ENCODE results near the gene SRPK2.
"Not testable (repeated sequence)": the region's sequence is repeated elsewhere in the genome, so short reads cannot be mapped to it uniquely, and the experiment has no call there.

SRPK2 gene

DNA sequence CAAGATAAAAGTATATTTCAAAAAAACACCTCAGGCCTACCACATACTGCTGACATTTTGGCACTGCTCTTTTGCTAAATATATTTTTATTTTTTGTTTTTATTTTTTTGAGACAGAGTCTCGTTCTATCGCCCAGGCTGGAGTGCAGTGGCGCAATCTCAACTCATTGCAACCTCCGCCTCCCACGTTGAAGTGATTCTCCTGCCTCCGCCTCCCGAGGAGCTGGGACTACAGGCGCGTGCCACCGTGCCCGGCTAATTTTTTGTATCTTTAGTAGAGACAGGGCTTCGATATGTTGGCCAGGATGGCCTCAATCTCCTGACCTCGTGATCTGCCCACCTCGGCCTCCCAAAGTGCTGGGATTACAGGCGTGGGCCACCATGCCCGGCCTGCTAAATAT is 193.8 kb downstream of the SRPK2 start:
- not testable (repeated sequence) for H3K4me3 ChIP-seq (ENCODE audit: low read length); H3K27me3 ChIP-seq (ENCODE audit: control insufficient read depth, insufficient read depth, low read length); H3K36me3 ChIP-seq (ENCODE audit: insufficient read depth, low read length); H3K9me3 ChIP-seq (replicated peaks; ENCODE audit: low read length); H3K4me2 ChIP-seq (ENCODE audit: low read length); H3K9ac ChIP-seq (ENCODE audit: low read depth, low read length)
- H3K4me1 ChIP-seq (ENCODE audit: control insufficient read depth, insufficient read depth, low read length), result peaks cover 30% of the 10 kb centered on the region

DNA sequence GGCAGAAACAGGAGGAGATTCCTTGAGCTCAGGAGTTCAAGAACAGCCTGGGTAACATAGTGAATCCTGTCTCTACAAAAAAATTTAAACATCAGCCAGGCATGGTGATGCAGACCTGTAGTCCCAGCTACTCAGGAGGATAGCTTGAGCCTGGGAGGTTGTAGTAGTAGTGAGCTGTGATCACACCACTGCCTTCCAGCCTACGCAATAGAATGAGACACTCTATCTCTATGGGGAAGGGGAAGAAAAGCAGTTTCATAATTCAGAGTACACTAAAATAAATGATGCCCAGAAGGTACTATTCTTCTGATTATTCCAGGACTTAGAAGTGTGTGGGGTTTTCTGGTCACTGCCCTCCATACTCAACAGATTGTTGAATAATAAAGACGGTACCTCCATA is 197.4 kb downstream of the SRPK2 start:
- Histone ChIP-seq H3K4me3 (ENCODE audit: low read length) (no peak overlapping the region), H3K4me1 (ENCODE audit: control insufficient read depth, insufficient read depth, low read length) (peaks cover 21% of the 10 kb centered on the region), H3K36me3 (ENCODE audit: insufficient read depth, low read length) (no peaks in the 10 kb centered on the region), H3K27me3 (ENCODE audit: control insufficient read depth, insufficient read depth, low read length) (no peaks in the 10 kb centered on the region), H3K9ac (ENCODE audit: low read depth, low read length) (no peak overlapping the region), H3K4me2 (ENCODE audit: low read length) (no peak overlapping the region), H3K9me3 (replicated peaks; ENCODE audit: low read length) (no peaks in the 10 kb centered on the region)

DNA sequence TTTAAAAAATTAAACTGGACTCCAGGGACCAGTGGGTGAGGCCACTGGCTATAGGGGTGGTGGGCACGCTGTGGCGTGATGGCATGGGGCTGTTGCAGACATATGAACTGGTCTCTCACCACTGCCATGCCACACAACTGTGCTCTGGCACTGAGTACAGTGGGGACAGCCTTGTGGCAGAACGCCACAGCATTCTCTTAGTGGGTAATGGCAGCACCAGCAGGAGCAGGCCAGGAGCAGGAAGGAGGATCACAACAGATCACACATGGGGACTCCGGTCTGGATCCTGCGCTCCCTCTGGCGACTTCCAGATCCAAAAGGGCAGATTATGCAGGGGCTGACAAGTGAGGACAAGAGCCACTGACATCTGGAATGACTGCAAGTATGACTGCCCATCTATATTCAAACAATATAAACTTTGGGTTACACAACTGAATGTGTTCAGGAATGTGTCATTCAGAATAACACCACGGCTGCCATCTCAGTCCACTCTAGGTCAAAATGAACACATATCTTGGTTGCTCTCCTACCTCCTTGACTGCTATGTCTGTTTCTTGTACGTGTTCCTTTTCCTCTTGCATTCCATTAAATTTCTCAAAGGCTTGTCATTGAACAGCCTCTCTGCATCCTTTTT is 198.7 kb downstream of the SRPK2 start:
- Histone ChIP-seq H3K27me3 (ENCODE audit: control insufficient read depth, insufficient read depth, low read length) (no peaks in the 10 kb centered on the region), H3K4me2 (ENCODE audit: low read length) (no peak overlapping the region), H3K4me3 (ENCODE audit: low read length) (no peak overlapping the region), H3K4me1 (ENCODE audit: control insufficient read depth, insufficient read depth, low read length) (peaks cover 23% of the 10 kb centered on the region), H3K9ac (ENCODE audit: low read depth, low read length) (no peak overlapping the region), H3K9me3 (replicated peaks; ENCODE audit: low read length) (no peaks in the 10 kb centered on the region), H3K36me3 (ENCODE audit: insufficient read depth, low read length) (no peaks in the 10 kb centered on the region)

GRCh38 chr7:105188201-105188600 is 200.5 kb downstream of the SRPK2 start:
- Histone ChIP-seq H3K9me3 (replicated peaks; ENCODE audit: low read length) (no peaks in the 10 kb centered on the region), H3K36me3 (ENCODE audit: insufficient read depth, low read length) (no peaks in the 10 kb centered on the region), H3K4me2 (ENCODE audit: low read length) (no peak overlapping the region), H3K4me1 (ENCODE audit: control insufficient read depth, insufficient read depth, low read length) (peaks cover 23% of the 10 kb centered on the region), H3K27me3 (ENCODE audit: control insufficient read depth, insufficient read depth, low read length) (no peaks in the 10 kb centered on the region), H3K9ac (ENCODE audit: low read depth, low read length) (no peak overlapping the region), H3K4me3 (ENCODE audit: low read length) (no peak overlapping the region)

- Histone ChIP-seq H3K4me1 (ENCODE audit: control insufficient read depth, insufficient read depth, low read length) (peaks cover 23% of the 10 kb centered on the region), H3K36me3 (ENCODE audit: insufficient read depth, low read length) (no peaks in the 10 kb centered on the region), H3K9ac (ENCODE audit: low read depth, low read length) (no peak overlapping the region), H3K9me3 (replicated peaks; ENCODE audit: low read length) (no peaks in the 10 kb centered on the region), H3K27me3 (ENCODE audit: control insufficient read depth, insufficient read depth, low read length) (no peaks in the 10 kb centered on the region), H3K4me3 (ENCODE audit: low read length) (no peak overlapping the region), H3K4me2 (ENCODE audit: low read length) (no peak overlapping the region)
Observed at GRCh38 chr7:105187302-105188169, 201.2 kb downstream of the SRPK2 start.

- Histone ChIP-seq H3K9me3 (replicated peaks; ENCODE audit: low read length) (no peaks in the 10 kb centered on the region), H3K27me3 (ENCODE audit: control insufficient read depth, insufficient read depth, low read length) (no peaks in the 10 kb centered on the region), H3K9ac (ENCODE audit: low read depth, low read length) (no peak overlapping the region), H3K4me3 (ENCODE audit: low read length) (no peak overlapping the region), H3K36me3 (ENCODE audit: insufficient read depth, low read length) (no peaks in the 10 kb centered on the region), H3K4me2 (ENCODE audit: low read length) (no peak overlapping the region), H3K4me1 (ENCODE audit: control insufficient read depth, insufficient read depth, low read length) (peaks cover 23% of the 10 kb centered on the region)
Observed at GRCh38 chr7:105185290-105186010, 203.3 kb downstream of the SRPK2 start.

- peaks cover 5% of the 10 kb centered on the region for H3K9me3 ChIP-seq (replicated peaks; ENCODE audit: low read length)
- H3K9ac ChIP-seq (ENCODE audit: low read depth, low read length), result no peak overlapping the region
- no peaks in the 10 kb centered on the region for H3K4me1 ChIP-seq (ENCODE audit: control insufficient read depth, insufficient read depth, low read length)
- H3K36me3 ChIP-seq (ENCODE audit: insufficient read depth, low read length), result peaks cover 3% of the 10 kb centered on the region
- no peaks in the 10 kb centered on the region for H3K27me3 ChIP-seq (ENCODE audit: control insufficient read depth, insufficient read depth, low read length)
- H3K4me2 ChIP-seq (ENCODE audit: low read length), result no peak overlapping the region
- no peak overlapping the region for H3K4me3 ChIP-seq (ENCODE audit: low read length)
Observed at GRCh38 chr7:105180002-105180401, 208.7 kb downstream of the SRPK2 start.

- H3K9me3 ChIP-seq (replicated peaks; ENCODE audit: low read length), result peaks cover 5% of the 10 kb centered on the region
- peaks cover 3% of the 10 kb centered on the region for H3K36me3 ChIP-seq (ENCODE audit: insufficient read depth, low read length)
- H3K4me2 ChIP-seq (ENCODE audit: low read length), result no peak overlapping the region
- H3K4me3 ChIP-seq (ENCODE audit: low read length), result no peak overlapping the region
- H3K9ac ChIP-seq (ENCODE audit: low read depth, low read length), result no peak overlapping the region
- H3K27me3 ChIP-seq (ENCODE audit: control insufficient read depth, insufficient read depth, low read length), result no peaks in the 10 kb centered on the region
- no peaks in the 10 kb centered on the region for H3K4me1 ChIP-seq (ENCODE audit: control insufficient read depth, insufficient read depth, low read length)
Observed at GRCh38 chr7:105178928-105179541, 209.7 kb downstream of the SRPK2 start.

GRCh38 chr7:105178177-105178576 is 210.5 kb downstream of the SRPK2 start:
- Histone ChIP-seq H3K9ac (ENCODE audit: low read depth, low read length) (no peak overlapping the region), H3K4me1 (ENCODE audit: control insufficient read depth, insufficient read depth, low read length) (no peaks in the 10 kb centered on the region), H3K27me3 (ENCODE audit: control insufficient read depth, insufficient read depth, low read length) (no peaks in the 10 kb centered on the region)

GRCh38 chr7:105177026-105177425 is 211.7 kb downstream of the SRPK2 start:
- no peak overlapping the region for H3K9ac ChIP-seq (ENCODE audit: low read depth, low read length)
- no peaks in the 10 kb centered on the region for H3K4me1 ChIP-seq (ENCODE audit: control insufficient read depth, insufficient read depth, low read length)
- H3K4me2 ChIP-seq (ENCODE audit: low read length), result no peak overlapping the region
- H3K36me3 ChIP-seq (ENCODE audit: insufficient read depth, low read length), result peaks cover 3% of the 10 kb centered on the region
- no peak overlapping the region for H3K4me3 ChIP-seq (ENCODE audit: low read length)
- H3K27me3 ChIP-seq (ENCODE audit: control insufficient read depth, insufficient read depth, low read length), result no peaks in the 10 kb centered on the region
- H3K9me3 ChIP-seq (replicated peaks; ENCODE audit: low read length), result peaks cover 5% of the 10 kb centered on the region

More at GRCh38 chr7:105178177-105178576, 210.5 kb downstream of the SRPK2 start:
- no peak overlapping the region for H3K4me2 ChIP-seq (ENCODE audit: low read length)
- peaks cover 5% of the 10 kb centered on the region for H3K9me3 ChIP-seq (replicated peaks; ENCODE audit: low read length)
- peaks cover 3% of the 10 kb centered on the region for H3K36me3 ChIP-seq (ENCODE audit: insufficient read depth, low read length)
- H3K4me3 ChIP-seq (ENCODE audit: low read length), result no peak overlapping the region

GRCh38 chr7:105173586-105173985 is 215.1 kb downstream of the SRPK2 start:
- Histone ChIP-seq H3K4me1 (ENCODE audit: control insufficient read depth, insufficient read depth, low read length) (no peaks in the 10 kb centered on the region), H3K36me3 (ENCODE audit: insufficient read depth, low read length) (no peaks in the 10 kb centered on the region), H3K4me3 (ENCODE audit: low read length) (no peak overlapping the region), H3K27me3 (ENCODE audit: control insufficient read depth, insufficient read depth, low read length) (no peaks in the 10 kb centered on the region), H3K4me2 (ENCODE audit: low read length) (no peak overlapping the region), H3K9me3 (replicated peaks; ENCODE audit: low read length) (no peaks in the 10 kb centered on the region), H3K9ac (ENCODE audit: low read depth, low read length) (no peak overlapping the region)
